OCI-LY1 (cell line): Measurements from ENCODE around the gene RAB29.

Source experiments
- CTCF ChIP-seq: fragments of 200-600 bp; sonication (generic), shearing (Covaris generic); IDR thresholded peaks from 2 replicates; pipeline ENCODE4 v1.5.1; 2017; ENCODE audit warnings: mild to moderate bottlenecking, antibody characterized with exemption, low read length, moderate library complexity, mixed read lengths
- EZH2 ChIP-seq: fragments of 200-600 bp; sonication (generic), shearing (Covaris generic); IDR thresholded peaks from 2 replicates; pipeline ENCODE4 v1.8.0; 2017; ENCODE audit warnings: borderline replicate concordance, mixed run types, mild to moderate bottlenecking, antibody characterized with exemption, low read length, moderate library complexity, mixed read lengths

- TF ChIP-seq CTCF, result no peak
- TF ChIP-seq EZH2, result no peak
Observed at GRCh38 chr1:205749234-205750137, 25.8 kb downstream of the RAB29 start.
